Epithelial cell of proximal tubule (primary cell): ENCODE results near the gene PHKG2. TPM values are rescaled to one million over a fixed set of nuclear protein-coding genes. Genes with fewer than 3 reads are reported as not detected.

Experiments
- total RNA-seq: library from RNA; depleted of rRNA; stranded (reverse); fragments of >200 nt; gene quantifications from 2 replicates; pipeline ENCODE4 v1.2.3, GENCODE V29; 2015

PHKG2 gene
- total RNA-seq, 1 donor from 2014 or later: 27.6 TPM

Other genes with a start within 250 kb of the PHKG2 start
- gene ZNF768, start 221.9 kb upstream of the PHKG2 start, total RNA-seq: 34.8 and 35.2 TPM in 2 replicates
- 5.1 and 7.6 TPM in 2 replicates for gene ZNF747, start 213.6 kb upstream of the PHKG2 start, total RNA-seq
- gene ZNF764, start 190.1 kb upstream of the PHKG2 start, total RNA-seq: 5.2 and 10.9 TPM in 2 replicates
- gene ZNF688, start 176.7 kb upstream of the PHKG2 start, total RNA-seq: 8.2 and 9.1 TPM in 2 replicates
- gene ZNF785, start 162.7 kb upstream of the PHKG2 start, total RNA-seq: 3.2 and 7.6 TPM in 2 replicates
- 7.7 and 9.6 TPM in 2 replicates for gene ZNF689, start 138.0 kb upstream of the PHKG2 start, total RNA-seq
- 18.1 and 23.8 TPM in 2 replicates for gene PRR14, start 97.5 kb upstream of the PHKG2 start, total RNA-seq
- 20.8 and 46.9 TPM in 2 replicates for gene FBRS, start 90.0 kb upstream of the PHKG2 start, total RNA-seq
- gene SRCAP, start 49.3 kb upstream of the PHKG2 start, total RNA-seq: 10.8 and 11.8 TPM in 2 replicates
- gene CFAP119, start 13.6 kb downstream of the PHKG2 start, total RNA-seq: 7.0 and 8.2 TPM in 2 replicates
- 47.2 and 73.8 TPM in 2 replicates for gene RNF40, start 13.9 kb downstream of the PHKG2 start, total RNA-seq
- 11.4 and 14.0 TPM in 2 replicates for gene ZNF629, start 38.8 kb downstream of the PHKG2 start, total RNA-seq
- gene BCL7C, start 145.7 kb downstream of the PHKG2 start, total RNA-seq: 57.6 and 79.1 TPM in 2 replicates
- gene CTF1, start 148.2 kb downstream of the PHKG2 start, total RNA-seq: 0.87 and 4.3 TPM in 2 replicates
- 35.6 and 65.3 TPM in 2 replicates for gene FBXL19, start 175.1 kb downstream of the PHKG2 start, total RNA-seq
- gene ORAI3, start 200.6 kb downstream of the PHKG2 start, total RNA-seq: 10.4 and 37.6 TPM in 2 replicates
- 4.7 and 5.5 TPM in 2 replicates for gene SETD1A, start 209.3 kb downstream of the PHKG2 start, total RNA-seq
- 22.9 and 24.2 TPM in 2 replicates for gene HSD3B7, start 236.8 kb downstream of the PHKG2 start, total RNA-seq